ENCODE measurements around the gene TMPRSS11E.

GRCh38 chr4:68426516-68426915 is 20.7 kb upstream of the TMPRSS11E start:
- TF ChIP-seq CTCF (IDR thresholded peaks at IDR 0.05 in 4 of 5, conservative IDR thresholded peaks at IDR 0.05 in 1 of 5) = no peak
- no peak for TF ChIP-seq POLR2A (IDR thresholded peaks at IDR 0.05)

Data from gastrocnemius medialis (tissue), 4 donors.